Tibial artery (tissue), 4 donors: ENCODE results near the gene PIN4.

Experiments used
- DNase-seq, 2 donors: peaks; one replicate each; pipeline ENCODE4 v3.0.0-alpha.2; 2019
- H3K27ac ChIP-seq, 2 donors: fragments of 200-600 bp; sonication (generic) in 1 of 2; 1 replicate in 1 of 2; 2 replicates in 1 of 2; pipeline ENCODE4 v1.5.1; 2018 to 2019; ENCODE audit warnings: mild to moderate bottlenecking in 1 of 2
- H3K27me3 ChIP-seq, 2 donors: fragments of 200-600 bp; sonication (generic) in 1 of 2; one replicate each; pipeline versions ENCODE4 v1.5.1 to v1.6.0; 2016 to 2019
- H3K36me3 ChIP-seq, 3 donors: fragments of 200-600 bp; sonication (generic) in 2 of 3; one replicate each; pipeline ENCODE4 v1.5.1; 2016 to 2019; ENCODE audit warnings: mild to moderate bottlenecking in 2 of 3
- H3K4me1 ChIP-seq, 4 donors: fragments of 200-600 bp; sonication (generic) in 2 of 4; 1 replicate in 3 of 4; 2 replicates in 1 of 4; pipeline ENCODE4 v1.5.1; 2016 to 2019
- H3K4me3 ChIP-seq, 2 donors: fragments of 200-600 bp; sonication (generic) in 1 of 2; 1 replicate in 1 of 2; 2 replicates in 1 of 2; pipeline ENCODE4 v1.5.1; 2018 to 2019; ENCODE audit warnings: mild to moderate bottlenecking in 2 of 2
- H3K9me3 ChIP-seq, 3 donors: fragments of 200-600 bp; sonication (generic) in 1 of 3; one replicate each; pipeline ENCODE4 v1.5.1; 2016 to 2019
- intact Hi-C: fragments of 100-400 bp; cut with DNase I; formaldehyde crosslinking; loops from one replicate; pipeline ENCODE4 v1.15.0; 2023; ENCODE audit warnings: low total_unique reads
- TF ChIP-seq, protein P1 (sequence below), 2 experiments: fragments of 200-600 bp in 1 of 2; fragments of 450-650 bp in 1 of 2; IDR thresholded peaks; one replicate each; pipeline ENCODE4 v1.5.1; 2017 to 2019; ENCODE audit warnings: antibody characterized with exemption in 2 of 2, mild to moderate bottlenecking in 1 of 2, moderate library complexity in 1 of 2

The PIN4 gene

DNA sequence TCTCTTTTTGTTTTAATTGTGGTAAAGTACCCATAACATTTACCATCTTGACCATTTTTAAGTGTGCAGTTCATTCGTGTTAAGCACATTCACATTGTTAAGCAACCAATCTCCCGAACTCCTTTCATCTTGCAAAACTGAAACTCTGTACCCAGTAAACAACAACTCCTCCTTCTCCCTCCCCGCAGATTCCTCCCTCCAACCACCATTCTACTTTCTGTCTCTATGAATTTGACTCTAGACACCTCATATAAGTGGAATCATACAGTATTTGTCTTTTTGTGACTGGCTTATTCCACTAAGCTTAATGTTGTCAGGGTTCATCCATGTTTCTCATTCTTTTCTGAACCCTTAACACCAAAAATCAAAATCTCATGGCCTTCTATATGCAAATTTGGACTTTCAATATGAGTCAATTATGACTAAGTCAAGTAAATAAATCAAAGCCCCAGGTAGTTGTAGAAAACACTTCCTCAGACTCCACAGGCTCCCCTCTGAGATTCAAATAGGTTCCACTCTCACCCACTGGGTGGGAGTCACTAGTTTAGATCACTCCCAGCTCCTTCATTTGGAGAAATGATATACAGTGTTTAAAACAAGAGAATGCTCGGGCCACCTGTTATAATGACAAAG is 40.1 kb upstream of the PIN4 start:
- Histone ChIP-seq H3K9me3 (no peaks in the 10 kb centered on the region), H3K4me1 (no peaks in the 10 kb centered on the region), H3K27me3 (no peaks in the 10 kb centered on the region), H3K36me3 (peaks cover 0 to 38% (median 13%) of the 10 kb centered on the region in 3 donors), H3K27ac (no peak overlapping the region), H3K4me3 (no peak overlapping the region)
- TF ChIP-seq, protein P1, sequence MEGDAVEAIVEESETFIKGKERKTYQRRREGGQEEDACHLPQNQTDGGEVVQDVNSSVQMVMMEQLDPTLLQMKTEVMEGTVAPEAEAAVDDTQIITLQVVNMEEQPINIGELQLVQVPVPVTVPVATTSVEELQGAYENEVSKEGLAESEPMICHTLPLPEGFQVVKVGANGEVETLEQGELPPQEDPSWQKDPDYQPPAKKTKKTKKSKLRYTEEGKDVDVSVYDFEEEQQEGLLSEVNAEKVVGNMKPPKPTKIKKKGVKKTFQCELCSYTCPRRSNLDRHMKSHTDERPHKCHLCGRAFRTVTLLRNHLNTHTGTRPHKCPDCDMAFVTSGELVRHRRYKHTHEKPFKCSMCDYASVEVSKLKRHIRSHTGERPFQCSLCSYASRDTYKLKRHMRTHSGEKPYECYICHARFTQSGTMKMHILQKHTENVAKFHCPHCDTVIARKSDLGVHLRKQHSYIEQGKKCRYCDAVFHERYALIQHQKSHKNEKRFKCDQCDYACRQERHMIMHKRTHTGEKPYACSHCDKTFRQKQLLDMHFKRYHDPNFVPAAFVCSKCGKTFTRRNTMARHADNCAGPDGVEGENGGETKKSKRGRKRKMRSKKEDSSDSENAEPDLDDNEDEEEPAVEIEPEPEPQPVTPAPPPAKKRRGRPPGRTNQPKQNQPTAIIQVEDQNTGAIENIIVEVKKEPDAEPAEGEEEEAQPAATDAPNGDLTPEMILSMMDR (IDR thresholded peaks at IDR 0.05), result no peak
- no peak for DNase-seq
- intact Hi-C loops, result no loop called here

DNA sequence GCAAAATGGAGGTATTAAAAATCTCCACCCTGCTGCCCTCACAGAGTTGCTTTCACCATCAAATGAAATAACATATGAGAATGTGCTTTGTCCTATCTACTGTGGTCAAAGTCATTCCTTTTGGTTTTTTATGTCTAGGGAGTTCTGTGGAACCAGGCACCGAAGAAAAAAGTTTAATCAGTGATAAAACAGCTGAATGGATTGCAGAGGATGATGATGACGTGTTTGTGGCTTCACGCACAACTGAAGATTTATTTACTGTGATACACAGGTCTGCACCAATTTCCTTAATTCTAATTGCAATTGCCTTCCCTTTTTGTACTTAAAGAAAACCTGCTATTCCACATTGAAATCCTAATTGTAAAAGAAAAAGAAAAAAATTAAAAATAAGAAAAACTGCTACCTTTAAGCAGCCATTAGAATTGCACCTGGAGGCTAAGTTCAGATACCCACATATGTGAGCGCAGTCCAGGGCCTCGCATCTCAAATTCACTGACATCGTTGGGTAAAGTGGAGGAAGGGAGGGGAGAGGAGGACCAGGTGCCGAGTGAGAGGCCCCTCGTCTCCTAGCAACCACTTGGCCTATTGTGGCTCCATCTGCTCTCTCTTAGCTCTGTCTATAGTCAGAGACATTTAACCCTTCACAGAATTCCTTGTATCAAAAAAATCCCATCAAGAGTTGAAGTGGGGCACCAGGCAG is 39.3 kb upstream of the PIN4 start:
- H3K4me3 ChIP-seq, result no peak overlapping the region
- no peaks in the 10 kb centered on the region for H3K27me3 ChIP-seq
- no peaks in the 10 kb centered on the region for H3K9me3 ChIP-seq
- peaks cover 0 to 38% (median 13%) of the 10 kb centered on the region in 3 donors for H3K36me3 ChIP-seq
- intact Hi-C loops, result no loop called here
- H3K27ac ChIP-seq, result no peak overlapping the region
- no peak for DNase-seq
- TF ChIP-seq, protein P1 (IDR thresholded peaks at IDR 0.05), result no peak
- no peaks in the 10 kb centered on the region for H3K4me1 ChIP-seq

DNA sequence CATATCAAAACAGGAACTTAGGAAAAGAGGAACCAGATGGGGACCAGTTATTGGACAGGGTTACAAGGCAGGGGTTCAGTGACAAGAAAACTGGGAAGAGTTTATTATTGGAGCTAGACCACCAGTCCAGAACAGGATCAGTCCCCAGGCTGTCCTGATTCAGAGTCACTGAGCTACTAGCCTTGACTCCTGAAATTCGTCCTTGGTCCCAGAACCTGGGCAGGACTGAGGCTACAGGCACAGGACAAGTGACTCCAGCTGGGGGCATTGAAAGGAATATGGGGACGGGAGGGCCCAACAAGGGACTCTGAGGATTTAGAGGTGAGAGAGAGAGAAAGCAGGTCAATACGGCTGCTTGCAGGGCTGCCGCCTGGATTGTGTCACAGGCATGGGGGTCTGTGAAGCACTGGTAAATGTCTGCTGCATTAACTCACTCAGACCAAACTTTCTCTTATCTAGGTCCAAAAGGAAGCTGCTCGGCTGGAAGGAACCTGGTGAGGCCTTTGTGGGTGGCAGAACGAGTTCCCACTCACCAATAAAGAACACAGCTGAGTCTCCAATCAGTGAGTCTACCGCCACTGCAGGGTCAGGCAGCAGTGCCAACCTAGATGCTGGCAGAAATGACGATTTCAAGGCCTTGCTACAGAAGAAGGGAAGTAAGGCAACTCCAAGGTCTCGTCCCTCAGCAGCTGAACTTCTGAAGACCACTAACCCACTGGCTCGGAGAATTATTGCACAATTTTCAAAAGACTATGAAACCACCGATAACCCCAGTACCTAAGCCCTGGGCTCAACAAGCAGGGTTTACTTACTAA is 38.6 kb upstream of the PIN4 start:
- no peak for DNase-seq
- Histone ChIP-seq H3K27me3 (no peaks in the 10 kb centered on the region), H3K36me3 (peaks cover 0 to 37% (median 13%) of the 10 kb centered on the region in 3 donors), H3K4me3 (no peak overlapping the region), H3K27ac (no peak overlapping the region), H3K4me1 (no peaks in the 10 kb centered on the region), H3K9me3 (no peaks in the 10 kb centered on the region)
- intact Hi-C loops, result no loop called here
- TF ChIP-seq, protein P1 (IDR thresholded peaks at IDR 0.05), result no peak

DNA sequence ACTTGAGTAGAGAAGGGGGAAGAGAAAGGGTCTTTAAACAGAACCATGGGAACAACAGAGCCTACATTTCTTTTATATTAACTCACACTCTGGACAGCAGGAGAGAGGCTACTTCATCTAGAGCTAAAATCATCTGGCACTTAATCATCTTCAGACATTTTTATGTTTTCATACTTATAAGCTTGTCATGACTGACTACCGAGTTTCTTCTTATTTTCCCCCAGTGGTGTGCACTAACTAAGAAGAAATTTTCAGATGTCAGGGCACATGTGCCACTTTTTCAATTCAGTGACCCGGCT is 38.0 kb upstream of the PIN4 start:
- no peaks in the 10 kb centered on the region for H3K27me3 ChIP-seq
- peaks cover 0 to 32% (median 13%) of the 10 kb centered on the region in 3 donors for H3K36me3 ChIP-seq
- no peak overlapping the region for H3K4me3 ChIP-seq
- no peaks in the 10 kb centered on the region for H3K4me1 ChIP-seq
- no peak overlapping the region for H3K27ac ChIP-seq
- H3K9me3 ChIP-seq, result no peaks in the 10 kb centered on the region
- no peak for DNase-seq
- intact Hi-C loops, result no loop called here
- TF ChIP-seq, protein P1 (IDR thresholded peaks at IDR 0.05), result no peak

DNA sequence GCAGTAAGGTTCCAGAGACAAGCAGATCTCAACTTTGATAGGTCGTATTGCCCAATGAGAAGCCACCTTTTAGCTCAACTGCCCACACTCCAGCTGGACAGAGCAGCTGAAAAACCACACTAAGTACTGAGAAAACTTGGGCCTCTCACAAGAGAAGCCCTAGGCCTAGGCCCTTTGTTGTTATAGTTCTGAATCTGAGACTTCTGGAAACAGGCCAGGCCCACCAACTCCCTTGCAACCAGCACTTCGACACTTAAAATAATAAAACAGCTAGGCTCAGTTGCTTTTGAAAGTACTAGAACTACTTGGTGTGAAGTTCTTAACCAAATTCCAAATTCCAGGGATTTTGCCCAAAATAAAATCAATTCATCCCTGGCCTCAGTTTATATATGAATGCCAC is 36.4 kb upstream of the PIN4 start:
- intact Hi-C loops, result no loop called here
- Histone ChIP-seq H3K27ac (no peak overlapping the region), H3K4me1 (no peaks in the 10 kb centered on the region), H3K27me3 (no peaks in the 10 kb centered on the region), H3K9me3 (no peaks in the 10 kb centered on the region), H3K4me3 (no peak overlapping the region), H3K36me3 (peaks cover 0 to 16% (median 4%) of the 10 kb centered on the region in 3 donors)
- TF ChIP-seq, protein P1 (IDR thresholded peaks at IDR 0.05), result no peak
- no peak for DNase-seq
